ENCODE measurements around the gene SLC16A9. TPM values are rescaled to one million over a fixed set of nuclear protein-coding genes. Genes with fewer than 3 reads are reported as not detected.
"Not testable (repeated sequence)": the region's sequence is repeated elsewhere in the genome, so short reads cannot be mapped to it uniquely, and the experiment has no call there.

Gene SLC16A9
- total RNA-seq, 1 experiment from 2014 or later: under 0.01 TPM

- DNase-seq (ENCODE audit: low read depth): peak; percentile 19
These were observed 35.3 kb downstream of the SLC16A9 start for GRCh38 chr10:59674215-59674836.

GRCh38 chr10:59672150-59672875, 37.3 kb downstream of the SLC16A9 start:
- no peak for DNase-seq (ENCODE audit: low read depth)

- no peak for DNase-seq (ENCODE audit: low read depth)
These were observed 39.4 kb downstream of the SLC16A9 start for GRCh38 chr10:59670269-59670668.

GRCh38 chr10:59668096-59668495, 41.6 kb downstream of the SLC16A9 start:
- DNase-seq (ENCODE audit: low read depth): no peak

- DNase-seq (ENCODE audit: low read depth): no peak
These were observed 43.3 kb downstream of the SLC16A9 start for GRCh38 chr10:59666310-59666709.

- not testable (repeated sequence) for DNase-seq (ENCODE audit: low read depth)
These were observed 46.4 kb downstream of the SLC16A9 start for GRCh38 chr10:59663213-59663612.

GRCh38 chr10:59657724-59658123, 51.9 kb downstream of the SLC16A9 start:
- DNase-seq (ENCODE audit: low read depth): no peak

- DNase-seq (ENCODE audit: low read depth): no peak
These were observed 54.3 kb downstream of the SLC16A9 start for GRCh38 chr10:59655309-59655708.

- DNase-seq (ENCODE audit: low read depth): no peak
These were observed 55.6 kb downstream of the SLC16A9 start for GRCh38 chr10:59654007-59654406.

- DNase-seq (ENCODE audit: low read depth): no peak
These were observed 57.7 kb downstream of the SLC16A9 start for GRCh38 chr10:59651902-59652301.

GRCh38 chr10:59649606-59650346, 59.9 kb downstream of the SLC16A9 start:
- no peak for DNase-seq (ENCODE audit: low read depth)

GRCh38 chr10:59648711-59649201, 60.9 kb downstream of the SLC16A9 start:
- DNase-seq (ENCODE audit: low read depth): no peak

GRCh38 chr10:59644841-59645240, 64.8 kb downstream of the SLC16A9 start:
- no peak for DNase-seq (ENCODE audit: low read depth)

GRCh38 chr10:59641688-59642087, 68.0 kb downstream of the SLC16A9 start:
- not testable (repeated sequence) for DNase-seq (ENCODE audit: low read depth)

GRCh38 chr10:59635502-59636290, 74.0 kb downstream of the SLC16A9 start:
- DNase-seq (ENCODE audit: low read depth): no peak

GRCh38 chr10:59634102-59634501, 75.5 kb downstream of the SLC16A9 start:
- DNase-seq (ENCODE audit: low read depth): no peak

- DNase-seq (ENCODE audit: low read depth): no peak
These were observed 76.6 kb downstream of the SLC16A9 start for GRCh38 chr10:59633063-59633462.

- DNase-seq (ENCODE audit: low read depth): no peak
These were observed 77.5 kb downstream of the SLC16A9 start for GRCh38 chr10:59631882-59632807.

- no peak for DNase-seq (ENCODE audit: low read depth)
These were observed 78.4 kb downstream of the SLC16A9 start for GRCh38 chr10:59631237-59631636.

GRCh38 chr10:59628965-59629364, 80.7 kb downstream of the SLC16A9 start:
- no peak for DNase-seq (ENCODE audit: low read depth)

- no peak for DNase-seq (ENCODE audit: low read depth)
These were observed 81.2 kb downstream of the SLC16A9 start for GRCh38 chr10:59628456-59628855.
